ENCODE measurements around the gene NDUFS3.
"Not testable (repeated sequence)": the region's sequence is repeated elsewhere in the genome, so short reads cannot be mapped to it uniquely, and the experiment has no call there.

The NDUFS3 gene

GRCh38 chr11:47558695-47559094, 20.2 kb upstream of the NDUFS3 start:
- DNase-seq (ENCODE audit: insufficient read length, low spot score), result no peak
- TF ChIP-seq POU2F2 (IDR thresholded peaks at IDR 0.05; ENCODE audit: low read depth, low read length) (no peak), TAF1 (IDR thresholded peaks at IDR 0.05; ENCODE audit: low read depth, low read length) (no peak), POLR2AphosphoS5 (IDR thresholded peaks at IDR 0.05; ENCODE audit: low read depth, low read length) (no peak), SPI1 (IDR thresholded peaks at IDR 0.05; ENCODE audit: low read depth, low read length) (no peak), PAX5 (IDR thresholded peaks at IDR 0.05; ENCODE audit: insufficient read depth, low read length, severe bottlenecking) (no peak), POLR2A (IDR thresholded peaks at IDR 0.05; ENCODE audit: low read depth, low read length) (no peak)
- no peak for FAIRE-seq

GRCh38 chr11:47560426-47560825, 18.4 kb upstream of the NDUFS3 start:
- DNase-seq (ENCODE audit: insufficient read length, low spot score), result no peak
- FAIRE-seq, result no peak

GRCh38 chr11:47562393-47562792, 16.5 kb upstream of the NDUFS3 start:
- not testable (repeated sequence) for FAIRE-seq

More at GRCh38 chr11:47560426-47560825, 18.4 kb upstream of the NDUFS3 start:
- TF ChIP-seq PAX5 (IDR thresholded peaks at IDR 0.05; ENCODE audit: insufficient read depth, low read length, severe bottlenecking), result no peak

GRCh38 chr11:47564366-47564765, 14.5 kb upstream of the NDUFS3 start:
- FAIRE-seq; DNase-seq (ENCODE audit: insufficient read length, low spot score): not testable (repeated sequence)

More at GRCh38 chr11:47562393-47562792, 16.5 kb upstream of the NDUFS3 start:
- not testable (repeated sequence) for DNase-seq (ENCODE audit: insufficient read length, low spot score)

- TF ChIP-seq POLR2A (IDR thresholded peaks at IDR 0.05; ENCODE audit: low read depth, low read length), result no peak
- no peak for TF ChIP-seq POLR2AphosphoS5 (IDR thresholded peaks at IDR 0.05; ENCODE audit: low read depth, low read length)
- TF ChIP-seq SPI1 (IDR thresholded peaks at IDR 0.05; ENCODE audit: low read depth, low read length), result no peak
- no peak for TF ChIP-seq PAX5 (IDR thresholded peaks at IDR 0.05; ENCODE audit: insufficient read depth, low read length, severe bottlenecking)
- TF ChIP-seq TAF1 (IDR thresholded peaks at IDR 0.05; ENCODE audit: low read depth, low read length), result no peak
- TF ChIP-seq POU2F2 (IDR thresholded peaks at IDR 0.05; ENCODE audit: low read depth, low read length), result no peak
- FAIRE-seq, result no peak
Measured at GRCh38 chr11:47564933-47565339, 13.9 kb upstream of the NDUFS3 start.

GRCh38 chr11:47565340-47566148, 13.3 kb upstream of the NDUFS3 start, which contains the start of gene PTPMT1:
Gene PTPMT1 (plus strand): TSS chr11:47565599. CDS start chr11:47565623, 24 bp downstream.
- peak; percentile 84 for TF ChIP-seq TAF1 (IDR thresholded peaks at IDR 0.05; ENCODE audit: low read depth, low read length)
- no peak for TF ChIP-seq PAX5 (IDR thresholded peaks at IDR 0.05; ENCODE audit: insufficient read depth, low read length, severe bottlenecking)
- TF ChIP-seq POU2F2 (IDR thresholded peaks at IDR 0.05; ENCODE audit: low read depth, low read length), result peak; percentile 73
- TF ChIP-seq SPI1 (IDR thresholded peaks at IDR 0.05; ENCODE audit: low read depth, low read length), result no peak
- TF ChIP-seq POLR2A (IDR thresholded peaks at IDR 0.05; ENCODE audit: low read depth, low read length), result peak; percentile 86
- peak; percentile 77 for TF ChIP-seq POLR2AphosphoS5 (IDR thresholded peaks at IDR 0.05; ENCODE audit: low read depth, low read length)
- DNase-seq (ENCODE audit: insufficient read length, low spot score), result peak; percentile 74
- peak; percentile 83 for FAIRE-seq

More at GRCh38 chr11:47564933-47565339, 13.9 kb upstream of the NDUFS3 start:
- DNase-seq (ENCODE audit: insufficient read length, low spot score), result no peak

GRCh38 chr11:47566149-47566698, 12.7 kb upstream of the NDUFS3 start:
- TF ChIP-seq POU2F2 (IDR thresholded peaks at IDR 0.05; ENCODE audit: low read depth, low read length) (no peak), TAF1 (IDR thresholded peaks at IDR 0.05; ENCODE audit: low read depth, low read length) (no peak), SPI1 (IDR thresholded peaks at IDR 0.05; ENCODE audit: low read depth, low read length) (no peak), POLR2AphosphoS5 (IDR thresholded peaks at IDR 0.05; ENCODE audit: low read depth, low read length) (no peak), PAX5 (IDR thresholded peaks at IDR 0.05; ENCODE audit: insufficient read depth, low read length, severe bottlenecking) (no peak), POLR2A (IDR thresholded peaks at IDR 0.05; ENCODE audit: low read depth, low read length) (no peak)
- FAIRE-seq (no peak), DNase-seq (ENCODE audit: insufficient read length, low spot score) (no peak)

- no peak for TF ChIP-seq POLR2AphosphoS5 (IDR thresholded peaks at IDR 0.05; ENCODE audit: low read depth, low read length)
- no peak for TF ChIP-seq PAX5 (IDR thresholded peaks at IDR 0.05; ENCODE audit: insufficient read depth, low read length, severe bottlenecking)
- TF ChIP-seq TAF1 (IDR thresholded peaks at IDR 0.05; ENCODE audit: low read depth, low read length), result no peak
- TF ChIP-seq SPI1 (IDR thresholded peaks at IDR 0.05; ENCODE audit: low read depth, low read length), result no peak
- TF ChIP-seq POU2F2 (IDR thresholded peaks at IDR 0.05; ENCODE audit: low read depth, low read length), result no peak
- no peak for TF ChIP-seq POLR2A (IDR thresholded peaks at IDR 0.05; ENCODE audit: low read depth, low read length)
- DNase-seq (ENCODE audit: insufficient read length, low spot score), result no peak
- no peak for FAIRE-seq
Measured at GRCh38 chr11:47569646-47570045, 9.2 kb upstream of the NDUFS3 start.

- DNase-seq (ENCODE audit: insufficient read length, low spot score), result no peak
- FAIRE-seq, result no peak
- TF ChIP-seq POLR2AphosphoS5 (IDR thresholded peaks at IDR 0.05; ENCODE audit: low read depth, low read length), result no peak
- TF ChIP-seq SPI1 (IDR thresholded peaks at IDR 0.05; ENCODE audit: low read depth, low read length), result no peak
- TF ChIP-seq TAF1 (IDR thresholded peaks at IDR 0.05; ENCODE audit: low read depth, low read length), result no peak
- TF ChIP-seq POU2F2 (IDR thresholded peaks at IDR 0.05; ENCODE audit: low read depth, low read length), result no peak
Measured at GRCh38 chr11:47570651-47571356, 8.1 kb upstream of the NDUFS3 start.

- FAIRE-seq, result no peak
Measured at GRCh38 chr11:47571357-47571729, 7.5 kb upstream of the NDUFS3 start.

More at GRCh38 chr11:47571357-47571729, 7.5 kb upstream of the NDUFS3 start:
- no peak for DNase-seq (ENCODE audit: insufficient read length, low spot score)
- no peak for TF ChIP-seq POLR2A (IDR thresholded peaks at IDR 0.05; ENCODE audit: low read depth, low read length)
- no peak for TF ChIP-seq PAX5 (IDR thresholded peaks at IDR 0.05; ENCODE audit: insufficient read depth, low read length, severe bottlenecking)
- TF ChIP-seq POLR2AphosphoS5 (IDR thresholded peaks at IDR 0.05; ENCODE audit: low read depth, low read length), result no peak
- TF ChIP-seq TAF1 (IDR thresholded peaks at IDR 0.05; ENCODE audit: low read depth, low read length), result no peak
- TF ChIP-seq SPI1 (IDR thresholded peaks at IDR 0.05; ENCODE audit: low read depth, low read length), result no peak
- no peak for TF ChIP-seq POU2F2 (IDR thresholded peaks at IDR 0.05; ENCODE audit: low read depth, low read length)
